ENCODE data around the gene LEP. TPM values are rescaled to one million over a fixed set of nuclear protein-coding genes. Genes with fewer than 3 reads are reported as not detected.

The LEP gene
- total RNA-seq, 4 donors from 2014 or later: 206 to 1,039 (median 584) TPM

DNA sequence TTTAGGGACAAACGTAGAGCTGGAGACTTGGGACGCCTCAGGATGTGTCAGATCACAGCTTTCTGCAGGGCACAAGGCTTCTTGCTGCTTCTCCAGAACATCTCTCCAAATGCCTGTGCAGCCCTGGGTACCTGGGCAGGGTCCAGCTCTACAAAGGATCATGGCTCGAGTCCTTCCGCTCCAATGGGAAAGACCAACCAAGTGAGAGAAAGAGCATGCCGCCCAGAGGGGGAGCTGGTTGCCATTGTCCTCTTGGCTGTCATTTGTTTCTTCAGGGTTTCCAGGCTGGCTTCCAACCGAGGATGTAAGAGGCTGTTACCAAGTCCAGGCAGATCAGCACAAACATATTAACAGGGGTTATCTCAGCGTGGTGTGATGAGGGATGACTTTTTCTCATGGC, 5.6 kb upstream of the LEP start:
- TF ChIP-seq, protein P1, sequence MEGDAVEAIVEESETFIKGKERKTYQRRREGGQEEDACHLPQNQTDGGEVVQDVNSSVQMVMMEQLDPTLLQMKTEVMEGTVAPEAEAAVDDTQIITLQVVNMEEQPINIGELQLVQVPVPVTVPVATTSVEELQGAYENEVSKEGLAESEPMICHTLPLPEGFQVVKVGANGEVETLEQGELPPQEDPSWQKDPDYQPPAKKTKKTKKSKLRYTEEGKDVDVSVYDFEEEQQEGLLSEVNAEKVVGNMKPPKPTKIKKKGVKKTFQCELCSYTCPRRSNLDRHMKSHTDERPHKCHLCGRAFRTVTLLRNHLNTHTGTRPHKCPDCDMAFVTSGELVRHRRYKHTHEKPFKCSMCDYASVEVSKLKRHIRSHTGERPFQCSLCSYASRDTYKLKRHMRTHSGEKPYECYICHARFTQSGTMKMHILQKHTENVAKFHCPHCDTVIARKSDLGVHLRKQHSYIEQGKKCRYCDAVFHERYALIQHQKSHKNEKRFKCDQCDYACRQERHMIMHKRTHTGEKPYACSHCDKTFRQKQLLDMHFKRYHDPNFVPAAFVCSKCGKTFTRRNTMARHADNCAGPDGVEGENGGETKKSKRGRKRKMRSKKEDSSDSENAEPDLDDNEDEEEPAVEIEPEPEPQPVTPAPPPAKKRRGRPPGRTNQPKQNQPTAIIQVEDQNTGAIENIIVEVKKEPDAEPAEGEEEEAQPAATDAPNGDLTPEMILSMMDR (IDR thresholded peaks at IDR 0.05; ENCODE audit: low read depth): no peak

DNA sequence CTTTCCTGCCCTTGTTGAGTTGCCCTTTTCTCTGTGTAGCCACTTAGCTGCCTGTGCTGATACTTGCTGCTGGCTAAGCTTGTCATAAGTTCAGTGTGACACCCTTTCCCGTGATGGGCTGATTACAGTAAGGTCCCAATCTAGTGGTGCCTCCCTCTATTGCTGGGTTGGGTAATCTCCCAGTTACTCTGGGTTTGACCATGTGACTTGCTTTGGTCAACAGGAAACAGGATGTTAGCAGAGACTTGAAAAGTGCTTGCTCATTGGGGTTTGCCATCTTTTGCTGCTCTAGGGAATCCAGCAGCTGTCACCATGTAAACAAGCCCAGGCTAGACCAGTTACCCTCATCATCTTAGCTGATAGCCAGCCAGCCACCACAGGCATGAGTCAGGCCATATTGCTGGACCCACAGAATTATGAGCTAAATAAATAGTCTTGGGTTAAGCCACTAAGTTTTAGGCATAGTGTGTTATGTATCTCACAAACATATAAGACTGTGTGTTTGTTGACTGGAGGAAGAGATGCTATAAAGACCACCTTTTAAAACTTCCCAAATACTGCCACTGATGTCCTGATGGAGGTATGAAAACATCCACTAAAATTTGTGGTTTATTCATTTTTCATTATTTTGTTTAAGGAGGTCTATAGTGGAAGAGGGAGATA, 4.0 kb upstream of the LEP start:
- TF ChIP-seq, protein P1 (IDR thresholded peaks at IDR 0.05; ENCODE audit: low read depth): no peak

DNA sequence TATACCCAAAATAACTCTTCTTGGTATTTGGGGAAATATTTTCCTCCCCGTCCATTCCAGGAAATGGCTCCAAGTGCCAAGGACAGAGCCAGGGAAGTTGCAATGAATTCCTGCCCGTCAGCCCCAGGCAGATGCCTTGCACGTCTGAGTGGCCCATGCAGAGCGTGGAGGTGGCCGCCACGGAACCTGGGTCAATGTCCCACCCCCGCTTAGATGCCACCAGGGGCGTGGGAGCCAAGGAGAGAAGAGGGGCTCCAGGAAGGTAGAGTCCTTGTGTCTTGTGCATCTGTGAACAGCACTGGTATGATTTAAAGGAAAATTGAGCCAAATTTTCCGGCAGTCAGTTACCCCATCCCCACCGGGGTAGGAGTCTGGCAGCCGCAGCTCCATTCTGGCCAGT, 1.6 kb downstream of the LEP start:
- TF ChIP-seq, protein P1 (IDR thresholded peaks at IDR 0.05; ENCODE audit: low read depth): no peak

DNA sequence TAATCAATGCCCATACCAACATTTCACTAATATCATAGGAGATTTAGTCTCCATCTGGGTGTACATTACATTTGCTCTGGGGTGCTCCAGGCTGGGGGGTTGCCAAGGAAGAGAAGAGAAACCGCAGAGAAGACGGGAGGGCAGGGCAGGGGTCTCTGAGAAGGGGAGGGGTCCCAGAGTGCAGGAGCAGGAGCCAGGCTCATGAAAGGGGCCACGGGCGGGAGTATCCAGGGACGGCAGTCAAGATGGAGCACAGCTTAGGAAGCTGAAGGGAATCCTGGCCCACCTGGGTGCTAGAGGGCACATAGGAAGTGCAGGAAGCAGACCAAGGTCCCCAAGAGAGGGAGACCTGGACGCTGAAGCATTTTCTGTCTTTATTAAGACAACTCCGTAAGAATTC, 2.2 kb downstream of the LEP start:
- TF ChIP-seq, protein P1 (IDR thresholded peaks at IDR 0.05; ENCODE audit: low read depth): no peak

DNA sequence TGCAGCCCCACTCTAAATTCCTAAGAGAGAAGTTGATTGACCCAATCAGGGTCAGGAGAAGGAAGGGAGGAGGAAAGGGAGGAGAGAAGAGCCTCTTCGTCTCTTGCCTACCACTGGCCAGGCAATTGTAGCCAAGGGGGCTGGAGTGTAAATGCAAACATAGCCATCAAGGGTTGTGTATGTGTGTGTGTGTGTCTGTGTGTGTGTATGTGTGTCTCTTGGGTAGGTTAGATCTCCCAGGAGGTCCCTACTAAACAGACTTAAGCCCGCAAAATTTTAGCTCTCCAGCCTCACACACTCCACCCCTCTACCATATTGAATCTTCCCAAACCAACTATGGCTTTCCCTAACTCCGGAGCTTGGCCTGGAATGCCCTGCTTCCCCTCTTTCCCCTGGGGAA, 3.8 kb downstream of the LEP start:
- TF ChIP-seq, protein P1 (IDR thresholded peaks at IDR 0.05; ENCODE audit: low read depth): no peak

DNA sequence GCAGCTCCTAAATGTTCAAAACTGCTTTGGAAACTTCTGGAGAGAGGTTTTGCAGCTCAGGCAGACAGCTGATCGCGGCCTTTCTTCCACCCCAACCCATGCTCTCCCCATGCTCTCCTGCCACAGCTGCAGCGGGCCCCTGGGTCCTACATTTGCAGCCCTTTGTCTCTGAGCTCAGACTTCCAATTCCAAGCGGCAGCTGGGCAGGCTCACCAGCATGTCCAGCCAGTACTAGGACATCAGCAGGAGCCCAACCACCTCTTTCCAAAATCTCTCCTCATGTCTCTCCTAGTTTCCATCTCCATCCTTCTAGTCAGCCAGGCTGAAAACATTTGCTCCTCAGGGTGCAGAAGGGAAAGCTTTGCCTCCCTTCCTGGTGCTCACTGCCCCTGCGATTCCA, 6.0 kb downstream of the LEP start:
- TF ChIP-seq, protein P1 (IDR thresholded peaks at IDR 0.05; ENCODE audit: low read depth): no peak

DNA sequence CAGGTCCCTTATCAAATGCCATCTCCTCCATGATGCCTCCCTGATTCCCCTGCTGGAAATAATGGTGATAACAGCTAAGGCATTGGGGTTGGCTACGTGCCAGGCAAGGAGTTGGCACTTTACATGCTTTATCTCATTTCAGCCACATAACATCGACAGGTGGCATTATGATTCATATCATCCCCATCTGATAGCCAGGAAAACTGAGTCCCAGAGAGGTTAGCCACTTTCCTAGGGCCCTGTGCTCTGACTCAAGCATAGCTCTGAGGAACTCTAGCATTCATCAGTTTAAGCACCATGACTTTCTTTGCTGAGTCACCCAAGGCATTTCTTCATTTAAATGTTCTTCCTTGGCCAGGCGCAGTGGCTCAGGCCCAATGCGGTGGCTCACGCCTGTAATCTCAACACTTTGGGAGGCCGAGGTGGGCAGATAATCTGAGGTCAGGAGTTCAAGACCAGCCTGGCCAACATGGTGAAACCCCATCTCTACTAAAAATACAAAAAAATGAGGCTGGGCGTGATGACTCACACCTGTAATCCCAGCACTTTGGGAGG, 6.6 kb downstream of the LEP start:
- TF ChIP-seq, protein P1 (IDR thresholded peaks at IDR 0.05; ENCODE audit: low read depth): no peak
